NCI-H345 treated with DMSO at 0.1 percent for 48 hours (cell line): ENCODE data around the gene TRIM69.
A peak's percentile ranks its signal among the peaks of the same experiment; 100 is the strongest.
"Not testable (repeated sequence)": the region's sequence is repeated elsewhere in the genome, so short reads cannot be mapped to it uniquely, and the experiment has no call there.

Experiments used
- DNase-seq: peaks from one replicate; lab custom pipeline; 2025; ENCODE audit not compliant: unreplicated experiment; lab: John Stamatoyannopoulos, UW

The TRIM69 gene

GRCh38 chr15:44715797-44716334 is 20.5 kb upstream of the TRIM69 start:
- DNase-seq = no peak

- DNase-seq = no peak
Observed at GRCh38 chr15:44716983-44717602, 19.2 kb upstream of the TRIM69 start.

- no peak for DNase-seq
Observed at GRCh38 chr15:44718180-44718926, 18.0 kb upstream of the TRIM69 start.

GRCh38 chr15:44718927-44719292 is 17.4 kb upstream of the TRIM69 start:
- DNase-seq = no peak

GRCh38 chr15:44719293-44719999 is 16.9 kb upstream of the TRIM69 start:
- DNase-seq = no peak

GRCh38 chr15:44720000-44720435 is 16.3 kb upstream of the TRIM69 start:
- not testable (repeated sequence) for DNase-seq

- no peak for DNase-seq
Observed at GRCh38 chr15:44720460-44721176, 15.7 kb upstream of the TRIM69 start.

- DNase-seq = no peak
Observed at GRCh38 chr15:44722011-44722410, 14.3 kb upstream of the TRIM69 start.

GRCh38 chr15:44726136-44726535 is 10.2 kb upstream of the TRIM69 start:
- DNase-seq = no peak

GRCh38 chr15:44726568-44727484 is 9.5 kb upstream of the TRIM69 start:
- no peak for DNase-seq

GRCh38 chr15:44727485-44728231 is 8.7 kb upstream of the TRIM69 start:
- no peak for DNase-seq

- not testable (repeated sequence) for DNase-seq
Observed at GRCh38 chr15:44728232-44728575, 8.1 kb upstream of the TRIM69 start.

- peak; percentile 87 for DNase-seq
Observed at GRCh38 chr15:44728576-44729407, 7.5 kb upstream of the TRIM69 start.

GRCh38 chr15:44729408-44730127 is 6.8 kb upstream of the TRIM69 start:
- DNase-seq = peak; percentile 27

GRCh38 chr15:44734839-44735481 is 1.4 kb upstream of the TRIM69 start:
- no peak for DNase-seq

- DNase-seq = no peak
Observed at GRCh38 chr15:44735482-44736180, 697 bp upstream of the TRIM69 start.
